ENCODE results near the gene SKA1.
"Not testable (repeated sequence)": the region's sequence is repeated elsewhere in the genome, so short reads cannot be mapped to it uniquely, and the experiment has no call there.

Gene SKA1

DNA sequence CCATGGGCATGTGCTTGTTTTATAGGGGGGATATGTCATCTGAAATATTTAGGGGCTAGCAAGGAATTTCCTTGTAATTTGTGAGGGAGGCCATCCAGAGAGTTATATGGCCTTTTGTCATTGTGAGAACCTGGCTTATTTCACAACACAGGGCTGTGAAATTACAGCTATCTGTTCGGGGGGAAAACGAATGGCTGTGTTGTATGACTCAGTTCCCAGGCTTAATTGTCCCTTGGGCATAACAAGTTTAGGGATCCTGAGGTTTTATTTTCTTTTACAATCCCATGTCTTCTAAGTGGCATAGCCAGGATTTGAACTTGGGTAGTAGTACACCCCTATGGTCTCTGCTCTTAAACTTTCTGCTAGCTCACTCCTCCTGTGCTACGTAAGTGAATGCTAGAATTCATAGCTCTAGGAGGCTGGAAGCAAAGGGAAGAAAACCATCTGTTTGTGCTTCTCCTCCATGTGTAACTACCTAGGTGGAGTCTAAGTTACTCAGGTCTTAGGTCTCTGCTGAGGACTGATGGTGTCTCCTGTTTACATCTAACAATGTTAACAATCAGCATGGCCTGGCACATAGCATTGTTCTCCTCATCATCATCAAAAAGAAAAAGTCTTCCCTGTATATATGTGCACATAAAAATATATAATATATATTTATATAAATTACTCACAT, 53.8 kb downstream of the SKA1 start:
- H3K4me3 ChIP-seq (ENCODE audit: low read depth, low read length): no peak overlapping the region

DNA sequence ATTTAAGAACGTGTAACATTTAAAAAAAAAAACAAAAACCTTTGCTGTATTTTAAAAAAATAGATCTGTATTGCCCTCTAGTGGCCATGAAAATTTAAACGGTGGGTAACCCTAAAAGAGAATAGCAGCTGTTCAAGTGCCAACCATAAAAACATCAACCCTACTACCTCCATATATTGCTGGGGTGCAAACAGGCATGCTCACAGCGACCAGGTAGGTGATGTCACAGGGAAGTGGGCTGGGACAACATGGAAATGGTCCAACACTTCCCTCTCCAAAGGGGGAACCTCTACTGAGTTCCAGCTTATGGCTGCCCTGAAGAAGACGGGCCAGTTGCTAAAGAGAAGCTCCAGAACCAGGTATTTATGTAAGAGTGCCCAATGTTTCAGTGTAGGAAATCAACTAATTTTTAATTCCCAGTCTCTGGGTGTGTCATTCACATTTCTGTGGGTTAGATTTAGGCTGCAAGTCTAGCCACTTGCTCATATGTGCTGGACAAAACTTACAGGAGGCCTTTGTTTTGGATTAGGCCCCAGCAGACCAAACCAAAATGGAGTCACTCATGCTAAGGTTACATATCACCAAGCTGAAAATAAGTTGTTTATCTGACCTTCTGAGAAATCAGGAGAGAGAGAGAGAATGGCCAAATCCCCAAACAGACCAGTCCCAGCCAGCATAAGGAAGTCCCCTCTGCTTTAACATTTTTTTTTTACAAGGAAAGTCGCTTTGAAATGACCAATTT, 54.5 kb downstream of the SKA1 start:
- no peak overlapping the region for H3K4me3 ChIP-seq (ENCODE audit: low read depth, low read length)

DNA sequence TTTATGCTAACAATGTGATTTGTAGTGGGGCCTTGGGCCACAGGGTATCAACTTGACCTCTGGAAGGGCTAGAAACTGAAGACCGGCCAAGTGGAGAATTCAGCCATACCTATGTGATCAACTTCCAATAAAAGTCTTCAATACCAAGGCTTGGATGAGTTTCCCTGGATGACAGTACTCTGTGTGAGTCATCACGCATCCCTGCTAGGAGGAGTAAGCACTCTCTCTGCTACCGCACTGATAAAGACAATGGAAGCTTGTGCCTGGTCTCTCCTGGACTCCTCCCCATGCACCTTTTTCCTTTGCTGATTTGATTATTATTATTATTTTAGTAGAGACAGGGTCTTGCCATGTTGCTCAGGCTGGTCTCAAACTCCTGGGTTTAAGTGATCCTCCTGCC, 58.1 kb downstream of the SKA1 start:
- H3K4me3 ChIP-seq (ENCODE audit: low read depth, low read length): no peak overlapping the region

DNA sequence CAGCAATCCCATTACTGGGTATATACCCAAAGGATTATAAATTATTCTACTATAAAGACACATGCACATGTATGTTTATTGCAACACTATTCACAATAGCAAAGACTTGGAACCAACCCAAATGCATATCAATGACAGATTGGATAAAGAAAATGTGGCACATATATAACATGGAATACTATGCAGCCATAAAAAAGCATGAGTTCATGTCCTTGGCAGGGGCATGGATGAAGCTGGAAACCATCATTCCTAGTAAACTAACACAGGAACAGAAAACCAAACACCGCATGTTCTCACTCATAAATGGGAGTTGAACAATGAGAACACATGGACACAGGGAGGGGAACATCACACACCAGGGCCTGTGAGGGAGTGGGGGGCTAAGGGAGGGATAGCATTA, 61.9 kb downstream of the SKA1 start:
- not testable (repeated sequence) for H3K4me3 ChIP-seq (ENCODE audit: low read depth, low read length)

DNA sequence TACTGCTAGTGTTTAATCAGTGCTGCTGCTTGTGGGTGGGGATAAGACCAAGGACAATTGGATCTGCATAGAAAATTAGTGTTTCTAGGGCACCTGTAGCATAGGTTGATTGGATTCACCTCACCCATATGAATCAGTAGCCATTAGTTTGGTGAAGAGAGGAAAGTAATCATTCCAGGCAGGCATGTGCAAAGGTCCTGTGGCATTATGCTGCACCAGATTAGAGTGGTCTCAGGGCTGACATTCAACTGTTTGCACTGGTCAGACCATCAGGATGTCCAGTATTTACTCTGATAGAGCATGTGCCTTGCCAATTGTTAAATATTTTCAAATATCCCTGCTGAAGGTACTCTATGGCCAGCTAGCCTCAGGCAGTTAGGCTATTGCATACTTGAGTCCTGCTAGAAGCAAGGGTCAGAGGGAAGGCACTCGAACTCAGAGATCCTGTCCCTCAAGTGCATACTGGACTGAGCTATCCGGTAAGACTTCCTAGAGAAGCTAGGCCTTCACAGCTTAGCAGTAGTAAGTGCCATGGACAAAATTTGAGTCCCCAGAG, 64.7 kb downstream of the SKA1 start:
- H3K4me3 ChIP-seq (ENCODE audit: low read depth, low read length): no peak overlapping the region

DNA sequence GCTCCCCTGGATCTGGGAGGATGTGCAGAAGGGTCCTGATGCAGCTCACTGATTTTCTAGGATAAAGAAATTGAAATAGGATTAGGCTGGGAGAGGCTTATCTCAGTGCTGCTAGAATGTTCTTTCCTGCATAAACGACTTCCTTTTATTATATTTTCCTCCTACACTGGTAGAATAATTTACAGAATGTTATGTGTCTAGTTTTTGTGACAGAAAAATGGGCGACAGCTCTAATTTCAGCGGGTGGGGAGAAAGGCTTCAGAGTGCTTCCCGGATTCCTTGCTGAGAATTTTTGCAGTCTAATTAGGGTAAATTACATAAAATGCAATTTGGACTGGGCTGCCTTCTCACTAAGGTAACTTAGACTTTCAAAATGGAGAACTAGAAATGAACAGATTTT, 66.2 kb downstream of the SKA1 start:
- H3K4me3 ChIP-seq (ENCODE audit: low read depth, low read length): no peak overlapping the region

DNA sequence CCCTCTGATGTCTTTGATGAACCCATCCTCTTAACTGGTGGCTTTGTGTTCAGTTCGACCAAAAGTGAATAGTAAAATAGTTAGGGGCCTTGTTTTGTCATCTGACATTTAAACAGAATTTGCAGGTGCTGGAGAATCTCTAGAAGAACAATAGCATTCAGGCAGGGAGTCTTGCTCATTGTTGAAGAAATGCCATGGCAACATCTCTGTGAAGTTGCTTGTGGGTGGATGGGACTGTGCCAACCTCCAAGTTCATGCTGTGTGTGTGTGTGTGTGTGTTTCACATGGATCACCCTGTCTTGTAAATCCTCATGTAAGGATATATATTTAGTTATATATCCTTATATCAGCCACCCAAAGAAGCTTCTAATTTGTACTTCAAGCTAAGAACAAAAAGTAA, 66.7 kb downstream of the SKA1 start:
- H3K4me3 ChIP-seq (ENCODE audit: low read depth, low read length): no peak overlapping the region
